ENCODE measurements around the gene BRD4. TPM values are rescaled to one million over a fixed set of nuclear protein-coding genes. Genes with fewer than 3 reads are reported as not detected.

Gene BRD4
- total and polyA plus RNA-seq, 2 of the 13 experiments (the other 11 are each of a cell fraction or from before 2014, with no cell fraction given) = 10.5 to 11.4 TPM

- TF ChIP-seq ZFP41 (CRISPR knock-in tag; IDR thresholded peaks at IDR 0.05; ENCODE audit: borderline replicate concordance) (no peak), KDM2A (CRISPR knock-in tag; IDR thresholded peaks at IDR 0.05; ENCODE audit: borderline replicate concordance, low read depth) (0 out of 2 replicates have a peak, but pooled peaks have one; percentile 44), RBFOX2 (IDR thresholded peaks at IDR 0.05; ENCODE audit: low read depth, low read length) (peak; percentile 70), DNMT3B (CRISPR knock-in tag; conservative IDR thresholded peaks at IDR 0.05) (no peak), HMGXB4 (CRISPR knock-in tag; IDR thresholded peaks at IDR 0.05; ENCODE audit: borderline replicate concordance in 1 of 2, low read depth in 1 of 2) (peak in 1 of 2 experiments; percentile 52; a peak in 1 of 4 replicates), ZBTB14 (CRISPR knock-in tag; IDR thresholded peaks at IDR 0.05) (no peak), XRCC5 (optimal IDR thresholded peaks at IDR 0.05; ENCODE audit: low read length) (no peak), KLF16 (CRISPR knock-in tag; IDR thresholded peaks at IDR 0.05) (no peak; a peak in 1 of 4 replicates), ATF7-NPFF (CRISPR knock-in tag; IDR thresholded peaks at IDR 0.05; ENCODE audit: low read depth) (no peak), ZNF746 (CRISPR knock-in tag; IDR thresholded peaks at IDR 0.05) (no peak; the same call in 1 of the 2 replicates), CCDC6 (CRISPR knock-in tag; IDR thresholded peaks at IDR 0.05) (peak; percentile 5; the same call in 1 of the 2 replicates), ZNF446 (CRISPR knock-in tag; IDR thresholded peaks at IDR 0.05) (0 out of 2 replicates have a peak, but pooled peaks have one; percentile 6), NFYC (CRISPR knock-in tag; IDR thresholded peaks at IDR 0.05) (no peak), KAT7 (CRISPR knock-in tag; IDR thresholded peaks at IDR 0.05; ENCODE audit: borderline replicate concordance) (peak; percentile 39; the same call in 1 of the 2 replicates), KDM4B (CRISPR knock-in tag; IDR thresholded peaks at IDR 0.05) (0 out of 2 replicates have a peak, but pooled peaks have one; percentile 18), ZNF501 (CRISPR knock-in tag; IDR thresholded peaks at IDR 0.05) (no peak), ZMAT5 (CRISPR knock-in tag; IDR thresholded peaks at IDR 0.05; ENCODE audit: borderline replicate concordance, low read depth) (no peak), SOX6 (IDR thresholded peaks at IDR 0.05) (no peak), SOX6 (CRISPR knock-in tag; IDR thresholded peaks at IDR 0.05) (0 out of 2 replicates have a peak, but pooled peaks have one; percentile 5), ZNF547 (CRISPR knock-in tag; IDR thresholded peaks at IDR 0.05) (peak; percentile 41; the same call in 1 of the 2 replicates)
- TF ChIP-seq, protein P1, sequence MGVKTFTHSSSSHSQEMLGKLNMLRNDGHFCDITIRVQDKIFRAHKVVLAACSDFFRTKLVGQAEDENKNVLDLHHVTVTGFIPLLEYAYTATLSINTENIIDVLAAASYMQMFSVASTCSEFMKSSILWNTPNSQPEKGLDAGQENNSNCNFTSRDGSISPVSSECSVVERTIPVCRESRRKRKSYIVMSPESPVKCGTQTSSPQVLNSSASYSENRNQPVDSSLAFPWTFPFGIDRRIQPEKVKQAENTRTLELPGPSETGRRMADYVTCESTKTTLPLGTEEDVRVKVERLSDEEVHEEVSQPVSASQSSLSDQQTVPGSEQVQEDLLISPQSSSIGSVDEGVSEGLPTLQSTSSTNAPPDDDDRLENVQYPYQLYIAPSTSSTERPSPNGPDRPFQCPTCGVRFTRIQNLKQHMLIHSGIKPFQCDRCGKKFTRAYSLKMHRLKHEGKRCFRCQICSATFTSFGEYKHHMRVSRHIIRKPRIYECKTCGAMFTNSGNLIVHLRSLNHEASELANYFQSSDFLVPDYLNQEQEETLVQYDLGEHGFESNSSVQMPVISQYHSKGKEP (CRISPR knock-in tag; IDR thresholded peaks at IDR 0.05) = no peak
- TF ChIP-seq, protein P2, sequence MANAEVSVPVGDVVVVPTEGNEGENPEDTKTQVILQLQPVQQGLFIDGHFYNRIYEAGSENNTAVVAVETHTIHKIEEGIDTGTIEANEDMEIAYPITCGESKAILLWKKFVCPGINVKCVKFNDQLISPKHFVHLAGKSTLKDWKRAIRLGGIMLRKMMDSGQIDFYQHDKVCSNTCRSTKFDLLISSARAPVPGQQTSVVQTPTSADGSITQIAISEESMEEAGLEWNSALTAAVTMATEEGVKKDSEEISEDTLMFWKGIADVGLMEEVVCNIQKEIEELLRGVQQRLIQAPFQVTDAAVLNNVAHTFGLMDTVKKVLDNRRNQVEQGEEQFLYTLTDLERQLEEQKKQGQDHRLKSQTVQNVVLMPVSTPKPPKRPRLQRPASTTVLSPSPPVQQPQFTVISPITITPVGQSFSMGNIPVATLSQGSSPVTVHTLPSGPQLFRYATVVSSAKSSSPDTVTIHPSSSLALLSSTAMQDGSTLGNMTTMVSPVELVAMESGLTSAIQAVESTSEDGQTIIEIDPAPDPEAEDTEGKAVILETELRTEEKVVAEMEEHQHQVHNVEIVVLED (CRISPR knock-in tag; IDR thresholded peaks at IDR 0.05; ENCODE audit: borderline replicate concordance) = no peak
These were observed 674 bp downstream of the BRD4 start (continued) for GRCh38 chr19:15331419-15332310.
